ENCODE data around the gene LMTK3. TPM values are rescaled to one million over a fixed set of nuclear protein-coding genes. Genes with fewer than 3 reads are reported as not detected.

Gene LMTK3
- total RNA-seq, 1 experiment from 2014 or later: 0.17 TPM

GRCh38 chr19:48450863-48451262 lies 60.8 kb downstream of the LMTK3 start:
- no peak for DNase-seq (ENCODE audit: low read depth)

- DNase-seq (ENCODE audit: low read depth): no peak
Observed at GRCh38 chr19:48450441-48450840, 61.2 kb downstream of the LMTK3 start.

DNA sequence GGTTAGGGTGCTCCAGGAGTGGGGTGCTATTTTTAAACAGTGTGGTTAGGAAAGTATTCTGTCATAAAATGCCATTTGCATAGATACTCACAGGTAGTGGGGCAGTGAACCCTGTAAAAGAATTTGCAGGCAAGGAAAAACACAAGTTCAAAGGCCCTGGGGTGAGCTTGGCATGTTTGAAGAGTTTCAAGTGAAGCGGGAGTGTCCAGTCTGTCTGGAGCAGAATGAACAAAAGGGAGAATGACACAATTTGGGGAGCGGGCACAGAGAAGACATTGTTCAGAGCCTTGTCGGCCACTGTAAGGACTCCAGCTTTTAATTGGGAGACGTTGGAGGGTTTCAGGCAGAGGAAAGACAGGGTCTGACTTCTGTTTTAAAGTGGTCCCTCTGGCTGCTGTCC lies 63.1 kb downstream of the LMTK3 start:
- DNase-seq (ENCODE audit: low read depth): no peak

DNA sequence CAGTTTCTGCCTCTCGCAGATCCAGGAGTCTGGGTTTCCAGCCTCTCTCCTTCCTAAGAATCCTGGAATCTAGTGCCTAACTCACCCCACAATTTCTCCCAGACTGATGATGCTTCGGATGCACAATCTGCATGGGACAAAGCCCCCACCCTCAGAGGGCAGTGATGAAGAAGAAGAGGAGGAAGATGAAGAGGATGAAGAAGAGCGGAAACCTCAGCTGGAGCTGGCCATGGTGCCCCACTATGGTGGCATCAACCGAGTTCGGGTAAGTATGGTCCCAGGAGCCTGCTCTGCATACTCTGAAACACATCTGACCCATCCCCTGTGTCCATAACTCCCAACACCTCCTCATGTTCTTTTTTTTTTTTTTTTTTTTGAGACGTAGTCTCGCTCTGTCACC lies 65.1 kb downstream of the LMTK3 start:
- no peak for DNase-seq (ENCODE audit: low read depth)

DNA sequence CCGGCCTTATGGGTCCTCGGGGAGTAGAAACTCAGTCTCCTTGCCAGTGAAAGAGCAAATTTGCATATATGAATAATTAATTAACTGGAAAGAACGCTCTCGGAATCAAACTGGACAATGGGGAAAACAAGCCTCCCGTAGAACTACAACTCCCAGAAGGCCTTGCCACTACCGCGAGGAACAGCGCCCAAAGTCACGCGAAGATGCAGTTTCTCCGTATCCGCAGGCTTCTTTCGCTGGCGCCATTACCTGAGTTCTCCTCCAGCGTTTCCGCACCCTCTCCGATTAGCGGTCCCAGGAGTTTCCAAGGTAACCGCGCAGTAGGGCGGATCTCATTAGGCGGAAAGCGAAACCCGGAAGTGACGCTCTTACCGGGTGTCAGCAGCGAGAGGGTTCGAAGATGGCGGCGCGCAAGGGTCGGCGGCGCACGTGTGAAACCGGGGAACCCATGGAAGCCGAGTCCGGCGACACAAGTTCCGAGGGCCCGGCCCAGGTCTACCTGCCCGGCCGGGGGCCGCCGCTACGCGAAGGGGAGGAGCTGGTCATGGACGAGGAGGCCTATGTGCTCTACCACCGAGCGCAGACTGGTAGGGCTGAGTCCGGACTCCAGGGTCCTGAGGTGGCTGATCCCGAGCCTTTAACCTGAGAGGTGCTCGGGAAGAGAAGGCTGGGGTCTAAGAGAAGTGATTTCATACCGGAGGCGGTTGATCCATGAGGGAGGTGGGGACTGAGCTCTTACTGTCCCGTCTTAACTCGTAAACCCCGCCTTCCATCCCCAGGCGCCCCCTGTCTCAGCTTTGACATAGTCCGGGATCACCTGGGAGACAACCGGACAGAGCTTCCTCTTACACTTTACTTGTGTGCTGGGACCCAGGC lies 65.8 kb downstream of the LMTK3 start, which contains the start of gene GRWD1:
Gene GRWD1, plus strand, starts transcription at position 378 of the 876 bp plus-strand sequence. Its CDS starts 23 bp downstream, at position 401.
- DNase-seq (ENCODE audit: low read depth): peak; percentile 99

- DNase-seq (ENCODE audit: low read depth): peak; percentile 93
Observed at GRCh38 chr19:48445256-48445605, 66.4 kb downstream of the LMTK3 start.

GRCh38 chr19:48444936-48445200 lies 66.8 kb downstream of the LMTK3 start:
- DNase-seq (ENCODE audit: low read depth): peak; percentile 14

DNA sequence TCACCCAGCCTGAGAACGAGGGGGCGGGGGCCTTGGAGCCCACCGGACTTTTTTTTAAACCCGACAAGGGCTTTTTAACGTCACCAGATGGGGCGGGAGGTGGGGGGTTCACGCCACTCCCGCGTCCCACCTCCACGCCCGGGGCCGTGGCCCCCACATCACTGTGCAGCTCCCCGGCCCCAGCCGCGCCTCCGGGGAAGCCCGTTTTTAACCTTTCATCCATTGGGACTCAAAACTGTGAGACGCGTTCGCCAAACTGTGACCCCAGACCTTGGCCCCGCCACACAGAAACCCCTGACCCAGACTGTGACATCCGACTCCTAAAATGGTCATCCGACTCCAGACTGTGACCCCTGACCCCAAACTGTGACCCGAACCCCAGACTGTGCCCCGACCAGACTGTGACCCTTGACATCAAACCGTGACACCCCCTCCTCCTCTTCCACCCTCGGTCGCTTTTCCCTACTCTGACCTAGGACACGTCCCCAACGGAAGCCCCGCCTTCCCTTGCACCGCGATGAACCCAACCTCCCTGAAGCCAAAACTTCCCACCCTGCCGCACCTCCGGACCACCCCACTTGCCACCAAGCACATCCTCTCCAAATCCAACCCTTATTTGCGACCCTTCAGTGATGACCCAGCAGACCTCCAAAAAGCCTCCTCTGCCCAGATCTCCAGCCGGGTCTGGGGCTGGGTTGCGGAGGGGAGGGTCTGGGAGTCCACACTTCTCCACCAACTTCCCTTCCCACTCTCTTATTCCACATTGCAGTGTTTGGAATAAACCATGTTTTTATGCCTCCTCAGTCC lies 67.3 kb downstream of the LMTK3 start:
- DNase-seq (ENCODE audit: low read depth): no peak

GRCh38 chr19:48443731-48444128 lies 67.9 kb downstream of the LMTK3 start:
- no peak for DNase-seq (ENCODE audit: low read depth)

DNA sequence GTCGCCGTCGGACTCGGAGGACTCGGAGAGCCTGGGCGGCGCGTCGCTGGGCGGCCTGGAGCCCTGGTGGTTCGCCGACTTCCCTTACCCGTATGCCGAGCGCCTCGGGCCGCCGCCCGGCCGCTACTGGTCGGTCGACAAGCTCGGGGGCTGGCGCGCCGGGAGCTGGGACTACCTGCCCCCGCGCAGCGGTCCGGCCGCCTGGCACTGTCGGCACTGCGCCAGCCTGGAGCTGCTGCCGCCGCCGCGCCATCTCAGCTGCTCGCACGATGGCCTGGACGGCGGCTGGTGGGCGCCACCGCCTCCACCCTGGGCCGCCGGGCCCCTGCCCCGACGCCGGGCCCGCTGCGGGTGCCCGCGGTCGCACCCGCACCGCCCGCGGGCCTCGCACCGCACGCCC lies 68.4 kb downstream of the LMTK3 start:
- DNase-seq (ENCODE audit: low read depth): no peak

GRCh38 chr19:48442116-48443035 lies 69.3 kb downstream of the LMTK3 start:
- DNase-seq (ENCODE audit: low read depth): no peak

- no peak for DNase-seq (ENCODE audit: low read depth)
Observed at GRCh38 chr19:48441360-48442050, 70.1 kb downstream of the LMTK3 start.

DNA sequence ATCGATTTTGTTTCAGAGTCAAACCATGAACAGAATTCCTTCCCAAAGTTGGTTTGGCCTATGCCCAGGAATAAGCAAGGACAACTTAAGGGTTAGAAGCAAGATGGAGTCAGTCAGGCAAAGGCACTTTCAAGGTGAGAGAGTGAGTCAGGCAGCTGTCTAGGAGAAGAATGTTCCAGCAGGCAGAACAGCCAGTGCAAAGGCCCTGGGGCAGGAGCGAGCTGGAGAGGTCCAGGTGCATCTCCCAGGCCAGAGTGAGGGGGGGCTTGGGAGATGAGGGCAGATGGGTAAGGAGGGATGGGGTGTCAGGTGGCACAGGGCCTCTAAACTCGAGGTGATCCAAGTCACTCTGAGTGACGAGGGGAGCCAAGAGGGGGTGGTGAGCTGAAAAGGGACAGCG lies 75.0 kb downstream of the LMTK3 start:
- no peak for DNase-seq (ENCODE audit: low read depth)

Other genes with a start within 250 kb of the LMTK3 start
- 0.62 and 1.2 TPM in 2 replicates for gene ZNF114, start 241.8 kb downstream of the LMTK3 start, total RNA-seq (2014; rRNA removed; shearing (Covaris generic))
- 87.2 and 98.0 TPM in 2 replicates for gene EMP3, start 186.3 kb downstream of the LMTK3 start, total RNA-seq (2014; rRNA removed; shearing (Covaris generic))
- 2.3 and 3.3 TPM in 2 replicates for gene TMEM143, start 147.9 kb downstream of the LMTK3 start, total RNA-seq (2014; rRNA removed; shearing (Covaris generic))
- gene SYNGR4, start 147.5 kb downstream of the LMTK3 start, total RNA-seq (2014; rRNA removed; shearing (Covaris generic)): 0.42 TPM in 1 of 2 replicates, not detected in the other
- gene KDELR1, start 120.3 kb downstream of the LMTK3 start, total RNA-seq (2014; rRNA removed; shearing (Covaris generic)): 236 and 247 TPM in 2 replicates
- gene GRIN2D, start 118.2 kb downstream of the LMTK3 start, total RNA-seq (2014; rRNA removed; shearing (Covaris generic)): 0.42 and 1.2 TPM in 2 replicates
- gene GRWD1, start 65.9 kb downstream of the LMTK3 start, total RNA-seq (2014; rRNA removed; shearing (Covaris generic)): 41.3 and 49.9 TPM in 2 replicates
- gene KCNJ14, start 56.3 kb downstream of the LMTK3 start, total RNA-seq (2014; rRNA removed; shearing (Covaris generic)): 0.02 and 0.47 TPM in 2 replicates
- gene CYTH2, start 42.5 kb downstream of the LMTK3 start, total RNA-seq (2014; rRNA removed; shearing (Covaris generic)): 33.5 and 63.4 TPM in 2 replicates
- gene SULT2B1, start 40.3 kb upstream of the LMTK3 start, total RNA-seq (2014; rRNA removed; shearing (Covaris generic)): not detected in 2 replicates
- not detected in 2 replicates for gene SPACA4, start 94.9 kb upstream of the LMTK3 start, total RNA-seq (2014; rRNA removed; shearing (Covaris generic))
- 0.89 TPM in 1 of 2 replicates, not detected in the other for gene FAM83E, start 103.2 kb upstream of the LMTK3 start, total RNA-seq (2014; rRNA removed; shearing (Covaris generic))
- gene RPL18, start 107.3 kb upstream of the LMTK3 start, total RNA-seq (2014; rRNA removed; shearing (Covaris generic)): 1,286 and 1,602 TPM in 2 replicates
- 2.9 and 5.4 TPM in 2 replicates for gene SPHK2, start 107.7 kb upstream of the LMTK3 start, total RNA-seq (2014; rRNA removed; shearing (Covaris generic))
- gene DBP, start 125.5 kb upstream of the LMTK3 start, total RNA-seq (2014; rRNA removed; shearing (Covaris generic)): 18.5 and 20.1 TPM in 2 replicates
- 1.9 and 5.1 TPM in 2 replicates for gene CA11, start 134.4 kb upstream of the LMTK3 start, total RNA-seq (2014; rRNA removed; shearing (Covaris generic))
- gene NTN5, start 161.2 kb upstream of the LMTK3 start, total RNA-seq (2014; rRNA removed; shearing (Covaris generic)): 0.05 and 0.79 TPM in 2 replicates
- gene FUT2, start 184.1 kb upstream of the LMTK3 start, total RNA-seq (2014; rRNA removed; shearing (Covaris generic)): not detected in 2 replicates
- 0.81 and 1.0 TPM in 2 replicates for gene MAMSTR, start 207.9 kb upstream of the LMTK3 start, total RNA-seq (2014; rRNA removed; shearing (Covaris generic))
- gene RASIP1, start 228.8 kb upstream of the LMTK3 start, total RNA-seq (2014; rRNA removed; shearing (Covaris generic)): 0.20 TPM in 1 of 2 replicates, not detected in the other
- not detected in 2 replicates for gene IZUMO1, start 235.1 kb upstream of the LMTK3 start, total RNA-seq (2014; rRNA removed; shearing (Covaris generic))
- gene FUT1, start 240.8 kb upstream of the LMTK3 start, total RNA-seq (2014; rRNA removed; shearing (Covaris generic)): 0.15 and 0.79 TPM in 2 replicates
- 0.37 TPM in 1 of 2 replicates, not detected in the other for gene FGF21, start 243.7 kb upstream of the LMTK3 start, total RNA-seq (2014; rRNA removed; shearing (Covaris generic))